HG03342 (cell line): Measurements from ENCODE around the gene FRS3.

ENCODE experiments used
- ATAC-seq: cut with Tn5 transposase; IDR thresholded peaks from one replicate; pipeline ENCODE4 v1.9.1; 2021; ENCODE audit warnings: mild to moderate bottlenecking, moderate library complexity; ENCODE audit not compliant: unreplicated experiment

FRS3 gene

DNA sequence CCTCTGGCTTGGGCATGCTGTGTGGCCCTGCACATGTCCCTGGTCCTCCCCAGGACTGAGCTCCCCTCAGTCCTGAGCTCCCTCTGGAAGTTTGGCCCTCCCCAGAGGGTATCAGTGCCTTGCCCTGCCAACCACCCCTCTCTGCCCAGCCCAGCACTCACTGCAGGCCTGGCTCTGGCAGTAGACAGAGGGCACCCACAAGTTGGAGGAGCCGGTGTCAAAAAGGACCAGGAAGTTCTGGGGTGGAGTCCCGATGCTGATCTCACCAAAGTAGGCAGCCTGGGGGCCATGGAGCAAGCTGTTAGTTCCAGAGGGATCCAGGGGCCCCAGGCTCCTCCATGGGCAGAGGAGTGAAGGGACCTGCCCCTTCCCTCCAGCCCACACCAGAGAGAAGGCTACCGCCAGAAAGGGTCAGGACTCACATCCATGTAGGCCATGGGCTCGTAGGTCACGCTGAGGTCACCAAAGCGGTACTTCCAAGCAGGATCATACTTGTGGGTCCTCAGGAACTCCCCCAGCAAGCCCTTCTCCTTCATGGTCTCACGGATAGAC lies 35.4 kb downstream of the FRS3 start:
- ATAC-seq: no peak

GRCh38 chr6:41743406-41744235 lies 36.1 kb downstream of the FRS3 start:
- no peak for ATAC-seq

- no peak for ATAC-seq
Measured at GRCh38 chr6:41741625-41742490, 37.8 kb downstream of the FRS3 start.

DNA sequence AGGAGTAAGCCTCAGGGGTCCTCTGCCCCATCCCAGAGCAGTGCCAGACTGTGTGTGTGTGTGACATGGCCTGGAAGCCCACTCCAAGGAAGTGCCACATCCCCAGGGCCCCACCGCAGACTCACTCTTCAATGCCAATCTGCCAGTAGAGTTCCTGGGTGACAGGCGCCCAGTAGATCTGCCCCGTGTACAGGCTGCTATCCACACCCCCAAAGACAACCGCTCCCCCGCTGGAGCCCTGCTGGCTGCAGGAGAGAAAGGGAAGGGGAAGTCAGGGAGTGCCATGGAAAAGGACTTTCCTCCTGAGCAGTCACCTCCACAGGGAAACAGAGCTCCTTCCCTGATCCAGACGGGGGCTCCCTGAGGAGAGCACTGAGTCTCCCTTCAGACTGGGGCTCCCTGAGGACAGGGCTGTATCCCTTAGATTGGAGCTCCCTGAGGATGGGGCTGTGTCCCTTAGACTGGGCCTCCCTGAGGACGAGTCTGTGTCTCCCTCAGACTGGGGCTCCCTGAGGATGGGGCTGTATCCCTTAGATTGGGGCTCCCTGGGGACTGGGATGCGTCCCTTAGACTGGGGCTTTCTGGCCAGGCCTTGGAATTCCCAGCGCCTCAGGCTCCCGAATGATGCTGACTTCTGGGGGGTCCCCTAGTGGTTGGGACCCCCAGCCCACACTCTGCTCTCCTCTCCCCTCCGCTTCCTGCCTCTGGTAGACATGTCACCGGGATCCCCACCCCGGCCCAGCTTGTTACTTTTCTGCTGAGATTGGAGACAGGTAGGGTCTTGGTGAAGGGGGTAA lies 39.1 kb downstream of the FRS3 start:
- no peak for ATAC-seq

- no peak for ATAC-seq
Measured at GRCh38 chr6:41739041-41739440, 40.7 kb downstream of the FRS3 start.

- no peak for ATAC-seq
Measured at GRCh38 chr6:41737591-41738130, 42.0 kb downstream of the FRS3 start.

DNA sequence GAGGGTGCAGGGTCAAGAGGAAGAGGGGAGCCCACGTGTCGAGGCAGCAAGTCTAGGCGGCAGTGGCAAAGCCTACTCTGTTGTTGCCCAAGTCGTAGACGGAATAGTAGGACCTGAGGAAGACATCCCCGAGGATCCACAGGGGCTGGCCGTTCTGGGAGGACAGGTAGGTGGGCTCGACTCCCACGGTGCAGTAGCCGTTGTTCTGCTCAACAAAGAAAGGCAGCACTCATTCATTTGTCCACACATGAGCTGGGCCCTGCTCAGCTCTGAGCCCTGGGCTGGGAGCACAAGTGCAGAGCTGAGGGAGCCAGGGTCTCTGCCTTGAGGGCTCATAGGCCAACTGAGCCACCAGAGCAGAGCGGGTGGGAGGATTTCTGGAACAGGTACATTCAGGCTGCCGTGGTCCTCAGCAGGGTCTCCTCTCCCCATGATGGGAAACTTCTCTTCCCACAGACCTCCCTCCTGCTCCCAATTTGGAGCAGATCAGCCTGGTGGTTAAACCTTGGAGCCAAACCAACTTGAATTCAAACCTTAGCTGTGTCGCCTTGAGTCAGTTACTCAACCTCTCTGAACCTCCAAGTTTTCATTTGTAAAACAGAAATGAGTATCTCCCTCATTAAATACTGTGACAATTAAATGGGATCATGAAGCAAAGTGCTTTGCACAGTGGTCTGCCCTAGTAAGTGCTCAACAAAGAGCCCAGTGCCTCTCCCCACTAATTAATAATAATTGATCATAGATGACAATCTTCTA lies 42.7 kb downstream of the FRS3 start:
- no peak for ATAC-seq

GRCh38 chr6:41736186-41736733 lies 43.4 kb downstream of the FRS3 start:
- ATAC-seq: no peak

GRCh38 chr6:41735427-41736185 lies 44.1 kb downstream of the FRS3 start, which contains the start of gene TFEB:
Gene TFEB, minus strand, starts transcription at chr6:41735608. Its CDS starts 44,395 bp downstream, at chr6:41691213.
- ATAC-seq: peak; percentile 50

DNA sequence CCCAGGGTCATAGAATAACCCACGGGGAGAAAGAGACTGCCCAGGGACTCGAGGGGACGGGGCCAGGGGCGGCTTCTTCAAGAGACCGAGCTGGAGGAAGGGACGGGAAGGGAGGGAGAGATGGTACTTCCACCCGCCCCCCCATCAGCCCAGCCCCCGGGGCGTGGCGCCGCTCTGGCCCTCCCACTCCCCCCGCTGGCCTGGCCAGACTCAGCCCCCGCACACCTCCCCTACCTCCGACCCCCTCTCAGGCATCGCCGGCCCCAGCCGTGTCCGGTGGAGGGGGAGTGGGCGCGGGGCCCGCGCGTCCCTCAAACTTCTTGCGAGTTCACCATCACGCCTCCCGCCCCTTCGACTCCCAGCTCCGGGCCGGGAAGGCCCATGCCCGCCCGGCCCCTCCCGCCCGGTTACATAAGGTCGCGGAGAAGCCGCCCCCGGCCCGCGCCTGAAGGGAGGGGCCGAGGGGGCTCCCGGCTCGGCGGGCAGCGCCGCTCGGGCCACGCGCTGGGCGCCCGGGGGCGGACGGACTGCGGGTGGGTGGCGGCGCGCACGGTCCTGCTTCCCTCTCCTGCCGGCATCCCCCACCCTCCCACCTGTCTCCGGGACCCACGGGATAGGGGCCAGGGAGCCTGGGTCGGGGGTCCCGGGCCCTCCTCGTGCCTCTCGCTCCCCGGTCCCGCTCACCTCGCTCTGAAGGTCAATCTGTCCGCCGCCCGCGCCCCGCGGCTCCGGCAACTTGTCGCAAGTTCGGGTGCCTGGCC lies 44.9 kb downstream of the FRS3 start:
- ATAC-seq: peak; percentile 13

GRCh38 chr6:41733707-41734665 lies 45.7 kb downstream of the FRS3 start:
- ATAC-seq: peak; percentile 42

DNA sequence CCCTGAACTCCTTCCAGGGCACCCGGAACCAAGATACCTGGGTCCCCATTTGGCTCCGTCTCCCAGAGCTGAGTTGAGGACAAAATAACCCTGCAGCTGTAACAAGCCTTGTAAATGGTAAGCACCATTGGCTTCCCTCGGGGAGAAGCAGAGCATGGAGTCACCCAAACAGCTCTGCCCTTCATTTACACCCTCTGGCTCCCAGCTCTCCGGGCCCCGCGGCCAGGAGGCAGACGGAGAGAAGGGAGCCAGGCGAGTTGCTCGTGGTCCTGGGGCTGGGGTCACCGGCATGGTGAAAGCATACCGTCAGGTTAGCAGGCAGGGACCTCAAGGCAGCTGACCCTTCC lies 46.4 kb downstream of the FRS3 start:
- ATAC-seq: no peak

DNA sequence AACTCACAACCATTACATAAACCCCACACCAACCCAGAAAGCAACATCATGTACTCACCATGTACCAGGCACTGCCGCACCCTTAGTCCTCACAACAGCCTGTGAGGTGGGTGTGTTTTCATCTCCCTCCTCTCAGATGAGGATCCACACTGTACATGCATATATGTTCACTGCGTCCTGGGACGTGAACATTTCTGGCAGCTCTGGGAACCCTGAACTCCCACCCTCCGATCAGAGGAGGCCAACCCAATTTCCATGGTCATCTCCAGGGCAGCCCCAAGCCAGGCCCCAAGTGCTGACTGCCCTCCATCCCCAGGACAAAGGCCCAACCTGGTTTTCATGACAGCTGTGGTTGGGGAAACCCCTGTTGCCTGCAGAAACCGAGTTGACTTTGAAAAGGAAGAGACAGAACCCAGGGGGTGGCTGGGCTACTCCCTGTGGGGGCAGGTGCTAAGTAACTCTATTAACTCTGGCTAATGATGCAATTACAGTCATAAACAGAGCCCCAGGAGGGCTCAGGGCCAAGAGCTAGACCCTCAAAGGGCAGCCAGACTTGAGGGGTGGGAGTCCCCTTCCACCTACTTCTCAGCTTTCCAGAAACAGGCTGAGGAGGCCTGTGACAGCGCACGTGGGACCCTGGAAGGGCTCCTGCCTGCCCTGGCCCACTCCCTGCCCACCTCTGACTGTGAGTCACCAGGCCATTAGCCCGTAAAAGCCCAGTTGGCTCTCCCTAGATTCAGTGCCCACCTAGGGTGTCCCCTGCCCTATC lies 46.9 kb downstream of the FRS3 start:
- ATAC-seq: peak; percentile 41

- ATAC-seq: no peak
Measured at GRCh38 chr6:41732149-41732548, 47.6 kb downstream of the FRS3 start.

DNA sequence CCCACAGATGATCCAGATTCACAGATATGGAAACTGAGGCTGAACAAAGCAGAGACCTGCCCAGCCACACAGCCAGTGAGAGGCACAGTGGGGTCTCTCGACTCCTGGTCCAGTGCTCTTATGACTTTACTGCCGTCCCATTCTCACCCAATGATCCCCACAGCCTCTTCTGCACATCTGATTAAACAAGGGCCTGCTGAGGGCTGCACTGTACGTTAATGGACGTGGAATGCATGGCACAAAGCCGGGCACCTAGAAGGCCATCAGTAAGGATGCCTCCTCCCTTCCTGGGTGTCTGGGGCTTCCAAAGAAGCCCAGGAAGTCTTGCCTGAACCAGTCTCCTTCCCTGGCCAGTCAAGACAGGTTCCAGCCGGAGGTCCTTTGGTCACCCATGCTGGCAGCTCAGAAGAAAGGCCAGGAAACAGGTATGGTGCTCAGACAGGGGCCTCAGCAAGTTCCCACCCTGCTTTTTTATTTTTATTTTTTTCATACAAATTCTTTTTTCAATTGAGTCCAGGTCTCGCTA lies 48.1 kb downstream of the FRS3 start:
- no peak for ATAC-seq
